ENCODE results near the gene STXBP2. TPM values are rescaled to one million over a fixed set of nuclear protein-coding genes. Genes with fewer than 3 reads are reported as not detected.

The STXBP2 gene
- total and polyA plus RNA-seq, 7 donors = 0.55 to 4.5 (median 2.7) TPM

- DNase-seq (no peak), ATAC-seq (no peak)
- no peak for TF ChIP-seq CTCF (IDR thresholded peaks at IDR 0.05)
- intact Hi-C loops (cut with DNase I) = no loop called here
- Histone ChIP-seq H3K27ac (no peak overlapping the region), H3K9me3 (no peaks in the 10 kb centered on the region), H3K27me3 (ENCODE audit: insufficient read depth in 3 of 3, low read length in 2 of 3) (peaks cover 0 to 4% (median 0%) of the 10 kb centered on the region in 3 donors), H3K4me1 (peaks cover 4% of the 10 kb centered on the region), H3K4me3 (no peak overlapping the region), H3K36me3 (ENCODE audit: insufficient read depth in 1 of 2, low read depth in 1 of 2) (no peaks in the 10 kb centered on the region)
- WGBS, 3 donors = 79 to 85% (median 82%) methylated on average over 15 of the region's 15 CpGs
Observed at GRCh38 chr19:7648265-7649014, 11.5 kb downstream of the STXBP2 start.

- no peak for TF ChIP-seq CTCF (IDR thresholded peaks at IDR 0.05)
- 38 to 50% (median 42%) methylated on average over 2 of the region's 2 CpGs for WGBS, 3 donors
- H3K27me3 ChIP-seq (ENCODE audit: insufficient read depth in 3 of 3, low read length in 2 of 3) = no peaks in the 10 kb centered on the region
- peaks cover 4% of the 10 kb centered on the region for H3K4me1 ChIP-seq
- DNase-seq (no peak), ATAC-seq (no peak)
- H3K9me3 ChIP-seq = no peaks in the 10 kb centered on the region
- intact Hi-C loops (cut with DNase I) = loop anchor here (2.0 kb wide), 2 partner anchors 31 to 149 kb away; partner anchors contain the start of gene TRAPPC5 (in 1 of the 2)
- no peaks in the 10 kb centered on the region for H3K36me3 ChIP-seq (ENCODE audit: insufficient read depth in 1 of 2, low read depth in 1 of 2)
- H3K27ac ChIP-seq = no peak overlapping the region
- H3K4me3 ChIP-seq = no peak overlapping the region
Observed at GRCh38 chr19:7650148-7650547, 13.2 kb downstream of the STXBP2 start.

- Histone ChIP-seq H3K27ac (peak overlapping the region; percentile 79), H3K27me3 (ENCODE audit: insufficient read depth in 3 of 3, low read length in 2 of 3) (no peaks in the 10 kb centered on the region), H3K4me1 (peaks cover 4% of the 10 kb centered on the region), H3K36me3 (ENCODE audit: insufficient read depth in 1 of 2, low read depth in 1 of 2) (no peaks in the 10 kb centered on the region), H3K9me3 (no peaks in the 10 kb centered on the region), H3K4me3 (peak overlapping the region; percentile 38)
- ATAC-seq (peak; percentile 98 to 100 (median 100)), DNase-seq (peak; percentile 83 to 90)
- peak; percentile 99 for TF ChIP-seq CTCF (IDR thresholded peaks at IDR 0.05)
- 3 to 6% (median 4%) methylated on average over 28 of the region's 28 CpGs for WGBS, 3 donors
- intact Hi-C loops (cut with DNase I) = loop anchor here in 1 of 2 donors (1.0 kb wide), 1 partner anchor 28 kb away; the partner anchor contains the start of gene TRAPPC5
Observed at GRCh38 chr19:7652061-7652641, 15.2 kb downstream of the STXBP2 start.

- TF ChIP-seq CTCF (IDR thresholded peaks at IDR 0.05) = no peak
- DNase-seq (no peak), ATAC-seq (no peak)
- WGBS, 3 donors = 42 to 46% (median 42%) methylated on average over 8 of the region's 8 CpGs
- Histone ChIP-seq H3K27me3 (ENCODE audit: insufficient read depth in 3 of 3, low read length in 2 of 3) (no peaks in the 10 kb centered on the region), H3K27ac (no peak overlapping the region), H3K36me3 (ENCODE audit: insufficient read depth in 1 of 2, low read depth in 1 of 2) (no peaks in the 10 kb centered on the region), H3K4me3 (no peak overlapping the region), H3K9me3 (no peaks in the 10 kb centered on the region), H3K4me1 (peaks cover 4% of the 10 kb centered on the region)
- intact Hi-C loops (cut with DNase I) = no loop called here
Observed at GRCh38 chr19:7654401-7654800, 17.5 kb downstream of the STXBP2 start.
